Left renal pelvis (tissue), 4 donors: ENCODE results near the gene HAAO. TPM values are rescaled to one million over a fixed set of nuclear protein-coding genes. Genes with fewer than 3 reads are reported as not detected.
"Not testable (repeated sequence)": the region's sequence is repeated elsewhere in the genome, so short reads cannot be mapped to it uniquely, and the experiment has no call there.

Experiments used
- DNase-seq, 4 donors: peaks; one replicate each; pipeline ENCODE4 v3.0.0-alpha.2; 2013; ENCODE audit warnings: low read depth in 4 of 4, low spot score in 3 of 4
- polyA plus RNA-seq, 4 donors: library from polyadenylated mRNA; unstranded; fragments of 120-200 nt; gene quantifications; one replicate each; pipeline ENCODE4 v1.2.1, GENCODE V29; 2013; ENCODE audit not compliant: insufficient read length in 4 of 4

Gene HAAO
- polyA plus RNA-seq = 10 to 100 TPM; 25.2 to 54.8 (median 32.9) TPM

DNA sequence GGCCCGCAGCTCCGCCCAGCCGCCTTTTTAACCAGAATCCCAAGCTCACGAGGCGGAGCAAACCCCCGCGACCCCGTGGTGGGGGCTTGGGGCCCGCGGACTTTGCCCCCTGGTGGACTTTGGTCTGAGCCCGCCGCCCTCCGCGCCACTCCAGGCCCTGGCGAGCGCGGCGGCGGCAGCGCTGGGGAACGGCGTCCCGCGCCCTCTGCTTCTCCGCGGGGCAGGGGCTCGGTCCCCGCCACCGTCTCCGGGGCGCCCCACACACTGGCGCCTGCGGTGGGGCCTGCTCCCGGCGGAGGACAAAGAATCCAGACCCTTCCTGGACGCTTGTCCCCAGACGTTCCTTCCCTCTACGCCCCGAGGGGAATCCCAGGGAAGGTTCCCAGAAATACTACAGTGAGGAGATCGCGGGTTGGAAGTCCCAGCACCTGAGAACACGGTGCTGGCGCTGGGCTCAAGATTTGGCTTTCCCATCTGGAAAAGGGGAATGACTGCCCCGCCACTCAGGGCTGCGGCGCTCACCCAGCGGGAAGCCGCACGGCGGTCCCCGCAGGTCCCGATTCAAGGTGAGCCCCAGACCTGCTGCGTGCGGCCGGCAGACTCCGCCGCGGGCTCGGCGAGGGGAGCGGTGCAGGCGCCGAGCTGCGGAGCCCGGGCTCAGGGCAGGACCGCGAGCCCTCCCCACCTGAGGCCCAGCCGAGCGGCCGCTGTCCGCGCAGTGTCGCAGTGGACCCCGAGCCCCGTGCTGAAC, at the start of gene HAAO:
HAAO (minus strand) TSS at position 1 of the 751 bp plus-strand sequence. CDS start 47 bp downstream, outside the sequence.
- peak in 1 of 4 donors; percentile 46 for DNase-seq

DNA sequence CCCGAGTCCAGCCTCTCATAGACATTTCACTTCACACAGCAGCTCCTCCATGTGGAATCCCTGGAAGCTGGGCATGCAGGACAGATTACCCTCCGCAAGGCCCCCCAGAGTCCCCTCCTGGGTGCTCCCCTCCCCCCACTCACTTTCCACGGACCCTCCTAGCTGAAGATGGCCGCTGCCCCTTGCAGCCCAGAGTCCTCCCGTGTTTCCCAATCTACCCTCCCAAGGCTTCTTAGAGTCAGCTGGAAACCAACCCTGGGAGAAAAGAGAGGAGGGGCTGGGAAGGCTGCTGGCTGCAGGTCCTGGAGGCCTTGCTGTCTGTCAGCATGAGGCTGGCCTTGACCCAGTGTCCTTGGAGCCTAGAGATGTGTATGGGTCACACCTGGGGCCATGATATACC, 49.0 kb upstream of the HAAO start:
- DNase-seq = no peak

DNA sequence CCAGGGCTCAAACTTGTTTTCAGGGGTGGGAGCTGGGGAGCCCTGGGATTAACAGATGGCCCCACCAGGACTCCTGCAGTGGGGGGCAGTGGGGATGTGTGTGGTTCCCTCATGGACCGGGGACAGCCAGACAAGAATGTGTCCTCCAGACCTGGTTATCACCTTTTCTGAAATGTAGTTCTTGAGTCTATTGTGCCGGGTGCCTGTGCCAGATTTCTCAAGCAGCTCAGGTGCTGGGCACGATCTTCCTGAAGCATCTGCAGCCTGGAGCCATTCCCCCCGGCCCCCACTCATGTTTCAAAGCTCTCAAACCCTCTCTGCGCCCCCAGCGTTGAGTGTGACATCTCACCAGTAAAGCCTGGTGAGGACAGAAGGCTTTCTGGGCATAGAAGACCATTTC, 48.4 kb upstream of the HAAO start:
- no peak for DNase-seq

DNA sequence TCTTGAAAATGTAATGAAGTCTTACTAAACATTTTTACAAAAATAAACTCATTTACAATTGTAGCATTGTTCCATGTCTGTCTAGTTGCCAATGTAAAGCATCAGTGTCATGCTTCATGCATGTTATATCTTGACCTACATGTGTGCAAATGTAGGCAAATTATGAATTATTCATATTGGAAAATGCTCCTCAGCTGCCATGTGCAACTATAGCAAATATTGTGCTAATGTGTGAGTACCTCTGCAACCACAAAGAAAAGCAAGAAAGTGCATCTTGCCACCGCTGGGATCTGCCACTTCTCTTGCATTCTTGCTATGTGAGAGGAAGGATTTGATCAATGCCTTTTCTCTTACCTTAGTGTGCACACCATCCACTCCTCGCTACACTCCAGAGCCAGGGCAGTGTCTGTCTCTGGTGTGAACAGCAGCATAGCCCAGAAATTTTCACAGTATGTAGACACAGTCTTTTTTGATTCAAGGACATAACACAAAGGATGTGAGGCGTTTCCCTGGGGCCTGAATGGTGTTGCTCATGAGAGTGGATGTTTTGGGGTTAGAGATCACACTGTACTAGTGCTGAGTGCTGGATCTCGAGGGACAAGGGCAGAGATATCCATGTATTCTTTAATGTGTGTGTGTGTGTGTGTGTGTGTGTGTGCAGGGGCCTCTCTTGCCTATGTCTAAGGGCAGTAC, 47.6 kb upstream of the HAAO start:
- DNase-seq = no peak

DNA sequence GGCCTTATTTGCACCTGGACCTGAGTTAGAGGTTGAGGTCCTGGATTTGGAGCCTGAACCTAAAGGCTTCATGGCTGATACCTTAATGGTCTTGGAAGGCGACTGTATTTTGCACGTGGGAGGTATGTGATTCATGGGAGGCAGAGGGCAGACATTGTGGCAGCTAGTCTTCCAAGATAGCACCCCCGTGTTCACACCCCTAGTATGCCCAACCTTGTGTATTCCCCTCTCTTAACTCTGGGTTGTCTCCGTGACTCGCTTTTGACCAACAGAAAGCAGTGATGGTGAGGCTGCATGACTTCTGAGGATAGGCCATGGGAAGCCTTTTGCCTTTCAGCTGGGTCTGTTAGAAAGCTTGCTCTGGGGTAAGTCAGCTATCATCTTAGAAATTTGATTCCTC, 45.8 kb upstream of the HAAO start:
- DNase-seq = no peak

DNA sequence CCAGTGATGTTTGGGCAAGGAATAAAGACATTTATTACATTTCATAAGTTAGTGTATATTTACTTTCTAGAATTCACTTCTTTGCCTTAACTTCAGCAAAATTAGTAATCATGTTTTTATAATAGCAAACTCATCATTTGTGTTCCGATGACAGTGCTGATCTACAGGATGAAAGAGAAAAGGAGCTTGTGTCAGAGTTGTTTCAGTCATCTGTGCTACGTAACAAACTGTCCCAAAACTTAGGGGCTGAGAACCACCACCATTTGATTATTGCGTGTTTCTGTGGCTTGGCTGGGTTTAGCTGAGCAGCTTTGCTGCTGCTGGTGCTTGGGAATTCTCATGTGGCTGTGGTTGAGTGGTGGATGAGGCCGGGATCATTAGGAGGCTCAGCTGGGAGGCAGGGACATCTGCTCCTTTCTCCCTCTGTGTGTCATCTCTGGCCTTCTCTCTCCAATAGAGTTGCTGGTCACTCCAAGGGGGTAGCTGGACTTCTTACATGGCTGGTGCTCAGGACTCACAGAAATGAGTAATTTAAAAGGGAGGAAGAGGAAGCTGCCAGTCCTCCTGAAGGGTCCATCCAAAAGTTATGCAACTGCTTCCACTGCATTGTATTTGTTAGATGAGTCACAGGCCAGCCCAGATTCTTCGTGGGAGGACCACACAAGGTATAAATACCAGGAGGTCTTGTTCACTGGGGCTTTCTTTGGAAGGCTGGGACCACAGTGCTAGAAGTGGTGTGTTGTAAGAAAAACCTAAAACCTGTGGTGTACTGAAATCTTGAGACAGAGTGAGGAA, 43.4 kb upstream of the HAAO start:
- no peak for DNase-seq

DNA sequence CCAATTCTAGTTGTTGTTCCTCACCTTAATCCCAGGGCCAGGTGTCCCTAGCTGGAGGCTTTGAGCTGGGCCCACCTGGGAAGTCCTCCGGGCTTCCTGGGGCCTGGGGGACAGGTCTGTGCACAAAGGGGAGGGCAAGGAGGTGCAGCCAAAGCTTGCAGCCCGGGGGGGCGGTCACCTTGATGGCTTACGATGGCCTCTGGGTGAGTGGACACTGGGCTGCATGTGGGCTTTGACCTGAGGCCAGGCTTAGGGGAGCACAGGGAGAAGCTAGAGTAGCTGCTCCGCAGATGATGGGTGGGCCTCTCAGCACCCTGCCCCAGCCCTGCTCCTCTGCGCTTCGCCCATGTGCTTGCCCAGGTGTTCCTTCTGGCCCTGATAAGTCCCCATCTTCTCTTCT, 41.8 kb upstream of the HAAO start:
- DNase-seq = no peak

DNA sequence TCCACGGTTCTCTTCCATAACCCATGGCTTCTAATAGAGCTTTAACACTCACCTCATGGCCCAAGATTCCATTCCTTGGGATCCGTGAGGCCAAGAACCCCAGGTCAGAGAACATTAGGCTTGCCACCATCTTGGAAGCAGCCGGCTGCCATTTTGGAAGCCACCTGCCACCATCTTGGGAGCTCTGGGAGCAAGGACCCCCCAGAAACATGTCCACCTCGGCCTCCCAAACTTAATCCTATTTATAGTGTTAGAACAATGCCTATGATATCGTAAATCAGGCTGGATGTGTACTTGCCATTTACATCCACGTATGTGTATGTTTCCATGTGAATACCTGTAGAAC, 39.9 kb upstream of the HAAO start:
- no peak for DNase-seq

DNA sequence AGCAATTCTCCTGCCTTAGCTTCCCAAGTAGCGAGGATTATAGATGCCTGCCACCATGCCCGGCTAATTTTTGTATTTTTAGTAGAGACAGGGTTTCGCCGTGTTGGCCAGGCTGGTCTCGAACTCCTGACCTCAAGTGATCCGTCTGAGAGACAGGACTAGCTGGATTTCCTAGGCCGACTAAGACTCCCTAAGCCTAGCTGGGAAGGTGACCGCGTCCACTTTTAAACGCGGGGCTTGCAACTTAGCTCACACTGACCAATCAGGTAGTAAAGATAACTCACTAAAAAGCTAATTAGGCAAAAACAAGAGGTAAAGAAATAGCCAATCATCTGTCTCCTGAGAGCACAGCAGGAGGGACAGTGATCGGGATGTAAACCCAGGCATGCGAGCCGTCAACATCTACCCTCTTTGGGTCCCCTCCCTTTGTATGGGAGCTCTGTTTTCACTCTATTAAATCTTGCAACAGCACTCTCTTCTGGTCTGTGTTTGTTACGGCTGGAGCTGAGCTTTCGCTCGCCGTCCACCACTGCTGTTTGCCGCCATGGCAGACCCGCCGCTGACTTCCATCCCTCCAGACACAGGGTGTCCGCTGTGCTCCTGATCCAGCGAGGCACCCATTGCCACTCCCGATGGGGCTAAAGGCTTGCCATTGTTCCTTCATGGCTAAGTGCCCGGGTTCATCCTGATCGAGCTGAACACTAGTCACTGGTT, 39.3 kb upstream of the HAAO start:
- DNase-seq = not testable (repeated sequence)

DNA sequence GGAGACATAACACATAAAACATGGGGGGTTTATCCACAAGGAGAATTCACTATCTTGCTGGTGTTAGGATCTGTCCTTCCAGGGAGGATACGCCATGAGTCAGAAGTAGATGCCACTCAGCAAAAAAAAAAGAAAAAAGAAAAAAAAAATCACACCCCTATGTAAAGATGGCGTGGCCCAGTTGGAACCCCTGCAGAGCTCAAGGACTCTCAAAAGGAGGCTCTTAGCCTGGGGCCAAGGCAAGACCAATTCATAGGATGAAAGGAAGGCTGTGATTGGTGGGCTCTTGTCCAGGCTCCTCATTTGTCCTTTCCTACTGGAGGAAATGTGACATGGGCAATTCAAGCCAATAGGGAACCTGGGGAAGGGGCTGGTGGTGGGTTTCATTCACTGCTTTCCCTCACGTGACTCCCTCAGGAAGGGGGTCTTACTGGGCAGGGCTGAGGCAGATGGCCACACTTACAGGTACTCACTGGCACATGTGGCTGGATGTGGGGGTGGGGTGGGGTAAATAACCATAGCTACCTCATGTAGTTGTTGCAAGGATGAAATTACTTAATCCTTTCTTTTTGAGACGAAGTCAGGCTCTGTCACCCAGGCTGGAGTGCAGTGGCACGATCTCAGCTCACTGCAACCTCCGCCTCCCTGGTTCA, 38.7 kb upstream of the HAAO start:
- no peak for DNase-seq

DNA sequence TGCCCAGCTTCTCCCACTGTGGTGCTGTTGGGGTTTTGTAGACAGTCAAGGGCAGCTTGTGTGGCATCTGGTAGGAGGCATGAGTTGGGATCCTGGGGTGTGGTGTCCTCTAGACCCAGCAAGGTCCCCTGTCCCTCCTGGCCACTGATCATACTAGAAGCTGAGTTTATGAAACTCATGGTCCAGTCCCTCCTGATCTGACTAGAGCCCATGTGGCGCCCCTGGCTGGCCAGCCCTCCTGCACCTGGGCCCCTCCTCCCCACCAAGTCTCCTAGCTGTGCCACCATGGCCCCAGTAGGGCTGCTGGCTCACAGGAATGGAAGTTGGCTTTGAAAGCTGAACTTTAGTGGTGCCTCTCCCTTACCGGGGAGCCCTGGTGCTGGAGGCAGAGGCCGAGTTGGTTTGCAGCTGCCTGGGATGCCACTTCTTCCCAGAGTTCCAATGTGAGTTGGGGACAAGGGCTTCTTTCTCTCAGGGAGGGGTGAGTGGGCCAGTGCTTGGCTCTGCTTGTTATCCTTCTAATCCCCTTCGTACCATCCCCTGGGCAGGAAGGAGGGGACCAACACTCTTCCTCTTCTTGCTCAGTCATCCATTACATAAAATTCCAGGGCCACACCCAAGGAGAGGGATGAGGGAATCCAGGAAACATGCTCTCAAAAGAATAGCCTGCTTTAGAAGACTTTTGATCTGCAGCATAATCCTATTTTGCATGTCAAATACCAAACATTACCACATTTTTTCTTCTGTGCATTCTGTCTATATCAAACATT, 37.5 kb upstream of the HAAO start:
- no peak for DNase-seq

DNA sequence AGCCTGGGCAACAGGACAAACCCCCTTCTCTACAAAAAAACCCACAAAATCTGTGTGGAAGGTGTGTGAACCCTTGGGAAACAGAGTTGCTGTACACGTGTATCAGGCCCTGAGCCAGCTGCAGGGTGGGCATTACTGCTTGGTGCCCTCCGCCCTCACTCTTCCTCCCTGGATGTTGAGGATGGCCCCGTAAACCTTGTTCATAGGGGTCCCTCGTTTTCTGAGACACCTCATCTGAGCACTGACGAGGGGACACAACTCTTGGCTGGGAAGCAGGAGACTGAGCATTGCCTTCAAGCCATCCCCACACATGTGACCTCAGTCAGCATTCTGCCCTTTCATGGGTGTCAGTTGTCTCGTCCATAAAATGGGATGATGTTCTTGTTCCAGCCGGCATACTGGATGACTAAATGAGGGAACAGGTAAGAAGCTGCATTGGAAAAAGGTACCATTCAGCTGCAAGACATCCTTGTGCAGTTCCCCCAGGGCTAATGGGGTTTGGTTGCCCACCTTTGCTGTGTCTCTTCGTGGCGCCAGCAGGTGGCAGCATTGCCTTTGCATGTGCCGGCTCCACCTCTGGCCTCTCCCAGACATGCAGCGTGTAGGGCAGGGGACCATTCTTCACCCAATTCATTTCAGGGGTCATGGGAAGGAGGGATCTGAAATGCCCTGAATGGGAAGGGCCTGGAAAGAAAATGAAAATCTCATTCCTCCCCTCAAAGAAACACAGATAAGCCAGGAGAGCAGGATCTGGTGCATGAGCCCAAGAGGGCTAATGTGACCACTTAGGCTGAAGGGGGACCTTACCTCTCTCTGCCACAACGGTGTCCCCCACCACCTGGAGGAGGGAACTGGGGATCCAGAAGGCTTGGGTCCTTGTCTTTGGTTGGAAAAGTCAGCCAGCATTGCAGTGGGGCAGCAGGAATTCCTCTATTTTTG, 36.4 kb upstream of the HAAO start:
- DNase-seq = peak in 2 of 4 donors; percentile 50 to 58

DNA sequence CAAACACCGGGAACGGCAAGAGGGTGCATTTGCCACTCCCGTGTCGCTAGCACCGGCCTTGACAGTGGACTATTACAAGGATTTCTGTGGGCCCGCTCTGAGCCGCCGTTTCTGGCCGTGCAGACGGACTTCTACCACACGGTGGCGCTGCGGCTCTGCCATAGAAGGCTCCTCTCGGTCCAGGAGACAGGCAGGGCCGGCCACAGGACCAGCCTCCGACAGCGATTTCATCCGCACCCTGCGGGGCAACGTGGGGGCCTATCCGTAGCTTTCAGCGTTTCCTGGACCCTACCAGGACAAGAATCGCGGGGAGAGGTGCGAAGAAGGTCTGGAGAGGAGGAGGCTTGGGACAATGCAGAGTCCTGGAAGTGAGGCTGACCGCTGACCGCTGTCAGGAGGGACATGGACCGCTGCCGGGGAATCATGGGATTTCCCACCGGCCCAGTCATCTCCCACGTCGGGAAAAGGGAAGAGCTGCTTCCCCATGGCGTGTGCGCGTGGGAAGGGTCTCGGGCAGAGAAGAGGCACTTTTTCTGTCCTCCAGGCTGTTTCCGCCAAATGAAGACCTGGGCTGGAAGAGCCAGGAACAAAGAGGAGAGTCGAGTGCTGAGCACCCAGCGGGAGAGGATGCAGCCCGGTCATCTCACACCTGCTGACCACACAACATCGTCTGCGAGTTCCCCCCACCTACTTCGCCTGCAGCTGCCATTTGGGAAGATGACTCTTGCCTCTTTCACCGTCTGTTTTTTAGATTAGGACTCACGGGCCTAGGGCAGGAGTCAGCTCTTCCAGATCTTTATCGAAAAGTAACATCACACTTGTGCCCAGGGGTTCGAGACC, 35.5 kb upstream of the HAAO start:
- DNase-seq = peak in 3 of 4 donors; percentile 63 to 71 (median 68)

DNA sequence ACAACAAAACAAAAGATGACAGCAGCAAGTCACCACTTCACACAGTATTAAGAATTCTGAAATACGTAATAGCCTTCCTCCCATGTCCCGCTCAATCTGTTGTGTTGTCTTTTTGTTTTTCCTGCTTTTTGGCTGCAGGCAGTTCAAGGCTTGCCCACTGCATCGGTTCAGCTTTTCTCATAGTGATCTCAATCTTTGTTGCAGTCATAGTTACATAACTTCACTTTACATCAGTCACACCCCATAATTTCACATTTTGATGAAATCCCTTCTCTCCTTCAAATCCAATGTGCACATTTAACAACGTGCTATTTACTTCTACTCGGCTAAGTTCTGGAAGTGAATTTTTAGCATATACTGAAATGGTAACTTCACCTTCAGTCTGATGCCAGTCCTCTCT, 33.8 kb upstream of the HAAO start:
- DNase-seq = no peak

DNA sequence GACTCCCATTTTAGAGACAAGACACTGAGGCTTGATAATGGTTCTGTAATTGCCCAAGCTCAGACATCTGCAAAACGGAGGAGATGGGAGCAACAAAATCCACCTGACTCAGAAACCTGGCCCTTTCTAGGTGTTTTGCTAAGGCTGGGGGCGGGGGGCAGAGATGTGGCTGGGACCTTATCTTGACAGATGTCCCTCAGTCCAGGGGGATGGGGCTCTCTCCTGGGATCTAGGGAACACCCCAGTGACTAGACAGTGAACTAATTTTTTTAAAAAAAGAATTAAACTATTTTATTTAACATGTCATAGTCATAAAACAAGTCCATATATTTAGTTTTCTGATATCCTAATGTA, 32.0 kb upstream of the HAAO start:
- no peak for DNase-seq

DNA sequence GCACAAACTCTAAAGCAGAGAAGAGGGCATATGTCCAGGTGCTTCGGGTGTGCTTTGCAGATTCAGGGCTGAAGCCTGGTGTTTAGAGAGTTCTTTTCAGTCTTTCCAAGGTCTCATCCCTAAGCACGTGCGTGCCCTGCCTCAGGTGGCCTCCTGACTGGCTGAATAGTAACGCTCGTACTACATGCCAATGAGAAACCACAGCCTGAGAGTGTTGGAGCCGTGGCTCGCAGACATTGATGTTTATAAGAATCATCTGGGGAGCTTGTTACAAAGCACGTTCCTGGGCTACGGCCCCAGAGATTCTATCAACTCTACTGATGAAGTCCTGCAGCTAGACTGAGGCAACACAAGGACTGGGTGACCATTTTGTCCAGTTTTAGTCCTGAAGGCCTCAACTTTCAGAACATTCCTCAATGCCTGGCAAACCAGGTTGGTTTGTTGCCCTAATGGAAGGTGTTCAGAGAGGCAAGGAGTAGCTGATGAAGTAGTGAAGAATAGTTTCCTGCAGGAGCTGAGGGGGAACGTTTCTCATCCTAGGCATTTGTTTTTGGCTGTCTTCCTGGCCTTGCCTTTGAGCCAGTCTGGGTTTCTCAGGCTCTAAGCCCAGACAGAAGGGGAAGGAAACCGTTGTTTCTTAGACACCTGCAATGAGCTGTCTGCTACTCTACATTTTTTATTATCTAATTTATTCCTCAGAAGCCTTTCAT, 31.5 kb upstream of the HAAO start:
- no peak for DNase-seq

DNA sequence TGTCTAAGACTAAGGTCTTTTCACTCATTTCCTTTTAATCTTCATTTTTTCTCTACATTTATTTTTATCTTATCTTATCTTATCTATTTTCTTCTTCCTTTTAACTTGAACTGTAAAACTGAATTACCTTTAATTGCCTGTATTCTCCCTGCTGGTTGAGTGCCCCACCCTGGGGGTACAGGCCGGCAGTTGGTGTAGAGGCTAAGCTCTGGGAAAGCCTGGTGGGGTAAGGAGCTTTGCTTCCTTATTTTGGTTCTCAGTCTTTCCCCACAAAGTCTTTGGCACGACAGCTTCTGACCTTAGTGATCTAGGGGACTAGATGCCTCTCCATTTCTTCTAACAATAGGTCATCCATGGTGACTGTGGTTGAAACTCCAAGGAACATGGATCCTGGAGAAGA, 26.8 kb upstream of the HAAO start:
- DNase-seq = no peak
